Mesothelial cell of epicardium (in vitro differentiated cells): ENCODE results near the gene RAB3C. TPM values are rescaled to one million over a fixed set of nuclear protein-coding genes. Genes with fewer than 3 reads are reported as not detected.

ENCODE experiments used
- DNase-seq, 2 experiments: peaks; one replicate each; pipeline ENCODE4 v3.0.0; 2021; ENCODE audit warnings: low spot score in 2 of 2; ENCODE audit not compliant: unreplicated experiment in 2 of 2
- H3K27ac Mint-ChIP-seq: 2 replicates; pipeline ENCODE4 v1.8.0; 2021; ENCODE audit warnings: mixed read lengths
- H3K27me3 Mint-ChIP-seq: 2 replicates; pipeline ENCODE4 v1.8.0; 2021; ENCODE audit warnings: low read depth, mixed read lengths
- H3K36me3 Mint-ChIP-seq: 2 replicates; pipeline ENCODE4 v1.8.0; 2021; ENCODE audit warnings: mixed read lengths
- H3K4me1 Mint-ChIP-seq: 2 replicates; pipeline ENCODE4 v1.8.0; 2021; ENCODE audit warnings: mixed read lengths
- H3K4me3 Mint-ChIP-seq: 2 replicates; pipeline ENCODE4 v1.8.0; 2021; ENCODE audit warnings: mild to moderate bottlenecking, moderate library complexity, mixed read lengths
- H3K9me3 Mint-ChIP-seq: 2 replicates; pipeline ENCODE4 v1.8.0; 2021; ENCODE audit warnings: mixed read lengths
- total RNA-seq: library from RNA; stranded (reverse); gene quantifications from 3 replicates; pipeline ENCODE4 v1.2.1, GENCODE V29; 2021
- TF ChIP-seq, protein P1 (sequence below): fragments of 200-600 bp; sonication (generic); IDR thresholded peaks from one replicate; pipeline ENCODE4 v1.5.0; 2021; ENCODE audit warnings: antibody characterized with exemption; ENCODE audit not compliant: unreplicated experiment

RAB3C gene
- total RNA-seq, 1 donor from 2014 or later, result 1.2 TPM

DNA sequence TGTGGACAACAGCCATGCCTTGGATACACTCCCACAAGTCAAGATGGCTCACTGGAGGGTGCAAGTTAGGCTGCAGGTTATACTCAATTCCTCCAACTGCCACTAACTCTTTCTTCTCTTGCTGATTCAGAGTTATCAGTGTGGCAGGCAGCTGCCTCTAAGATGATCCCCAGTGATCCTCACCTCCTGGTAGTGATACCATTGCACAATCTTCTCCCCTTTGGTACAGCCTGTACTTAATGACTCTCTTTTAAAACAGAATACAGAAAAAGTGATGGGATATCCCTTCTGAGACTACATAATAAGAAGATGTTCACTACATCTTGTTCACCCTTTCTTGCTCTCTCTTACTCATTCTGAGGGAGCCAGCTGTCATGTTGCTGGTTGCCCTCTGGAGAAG lies 323.1 kb downstream of the RAB3C start:
- Mint-ChIP-seq H3K9me3 (peaks cover 21% of the 10 kb centered on the region), H3K4me3 (no peak overlapping the region), H3K27me3 (no peaks in the 10 kb centered on the region), H3K4me1 (peaks cover 6% of the 10 kb centered on the region), H3K27ac (no peak overlapping the region), H3K36me3 (peaks cover 3% of the 10 kb centered on the region)
- TF ChIP-seq, protein P1, sequence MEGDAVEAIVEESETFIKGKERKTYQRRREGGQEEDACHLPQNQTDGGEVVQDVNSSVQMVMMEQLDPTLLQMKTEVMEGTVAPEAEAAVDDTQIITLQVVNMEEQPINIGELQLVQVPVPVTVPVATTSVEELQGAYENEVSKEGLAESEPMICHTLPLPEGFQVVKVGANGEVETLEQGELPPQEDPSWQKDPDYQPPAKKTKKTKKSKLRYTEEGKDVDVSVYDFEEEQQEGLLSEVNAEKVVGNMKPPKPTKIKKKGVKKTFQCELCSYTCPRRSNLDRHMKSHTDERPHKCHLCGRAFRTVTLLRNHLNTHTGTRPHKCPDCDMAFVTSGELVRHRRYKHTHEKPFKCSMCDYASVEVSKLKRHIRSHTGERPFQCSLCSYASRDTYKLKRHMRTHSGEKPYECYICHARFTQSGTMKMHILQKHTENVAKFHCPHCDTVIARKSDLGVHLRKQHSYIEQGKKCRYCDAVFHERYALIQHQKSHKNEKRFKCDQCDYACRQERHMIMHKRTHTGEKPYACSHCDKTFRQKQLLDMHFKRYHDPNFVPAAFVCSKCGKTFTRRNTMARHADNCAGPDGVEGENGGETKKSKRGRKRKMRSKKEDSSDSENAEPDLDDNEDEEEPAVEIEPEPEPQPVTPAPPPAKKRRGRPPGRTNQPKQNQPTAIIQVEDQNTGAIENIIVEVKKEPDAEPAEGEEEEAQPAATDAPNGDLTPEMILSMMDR, result no peak
- DNase-seq, result no peak

Other genes with a start within 250 kb of the RAB3C start
- 510 to 549 TPM (median 531 TPM) in 3 replicates for gene PLK2, start 123.0 kb upstream of the RAB3C start, total RNA-seq
- 1.3 to 2.0 TPM (median 1.6 TPM) in 3 replicates for gene GAPT, start 91.6 kb upstream of the RAB3C start, total RNA-seq